GM23338 (cell line): Measurements from ENCODE around the gene MGAT2. TPM values are rescaled to one million over a fixed set of nuclear protein-coding genes. Genes with fewer than 3 reads are reported as not detected.

Source experiments
- ATAC-seq: fragments of 200-7000 bp; cut with Tn5 transposase; 3 replicates; pipeline ENCODE4 v1.9.1; 2020
- DNase-seq: peaks from one replicate; pipeline ENCODE4 v3.0.0-alpha.2; 2015; ENCODE audit warnings: low spot score
- H2AFZ ChIP-seq: fragments of 200-600 bp; sonication (generic); 2 replicates; pipeline ENCODE4 v1.8.0; 2016; ENCODE audit warnings: antibody characterized with exemption, mild to moderate bottlenecking, moderate library complexity
- H3F3A ChIP-seq: fragments of 200-600 bp; sonication (generic); replicated peaks from 2 replicates; pipeline ENCODE4 v1.8.0; 2017; ENCODE audit warnings: antibody characterized with exemption, mixed run types, low read depth
- H3K27ac ChIP-seq: fragments of 200-600 bp; sonication (generic); 2 replicates; pipeline ENCODE4 v1.6.1; 2016; ENCODE audit warnings: low read depth
- H3K27me3 ChIP-seq: fragments of 200-600 bp; sonication (generic); 2 replicates; pipeline ENCODE4 v1.8.0; 2016; ENCODE audit warnings: mild to moderate bottlenecking, mixed run types, moderate library complexity; ENCODE audit not compliant: insufficient read depth
- H3K36me3 ChIP-seq: fragments of 200-600 bp; sonication (generic); 2 replicates; pipeline ENCODE4 v1.8.0; 2016; ENCODE audit warnings: mild to moderate bottlenecking; ENCODE audit not compliant: insufficient read depth
- H3K4me1 ChIP-seq: fragments of 200-600 bp; sonication (generic); 2 replicates; pipeline ENCODE4 v1.8.0; 2016; ENCODE audit warnings: mild to moderate bottlenecking, moderate library complexity; ENCODE audit not compliant: insufficient read depth
- H3K4me2 ChIP-seq: fragments of 200-600 bp; sonication (generic); 2 replicates; pipeline ENCODE4 v1.7.1; 2017; ENCODE audit warnings: mixed run types
- H3K4me3 ChIP-seq: fragments of 200-600 bp; sonication (generic); 2 replicates; pipeline ENCODE4 v1.6.1; 2016; ENCODE audit warnings: mixed run types
- H3K79me2 ChIP-seq: fragments of 200-600 bp; sonication (generic); replicated peaks from 2 replicates; pipeline ENCODE4 v1.8.0; 2017; ENCODE audit warnings: mild to moderate bottlenecking; ENCODE audit not compliant: insufficient read depth
- H3K9me2 ChIP-seq: fragments of 200-600 bp; sonication (generic); 2 replicates; pipeline ENCODE4 v1.8.0; 2017; ENCODE audit not compliant: insufficient read depth
- H4K20me1 ChIP-seq: fragments of 200-600 bp; sonication (generic); replicated peaks from 2 replicates; pipeline ENCODE4 v1.8.0; 2017; ENCODE audit warnings: mild to moderate bottlenecking; ENCODE audit not compliant: insufficient read depth
- H3K27ac Mint-ChIP-seq: 2 replicates; pipeline ENCODE4 v1.8.0; 2020; ENCODE audit warnings: inconsistent platforms, mild to moderate bottlenecking, moderate library complexity, mixed read lengths
- H3K27me3 Mint-ChIP-seq: 3 replicates; pipeline ENCODE4 v1.8.0; 2022; ENCODE audit warnings: low read depth, mild to moderate bottlenecking, moderate library complexity, mixed read lengths, inconsistent platforms; ENCODE audit not compliant: insufficient read depth, poor library complexity
- H3K36me3 Mint-ChIP-seq: 3 replicates; pipeline ENCODE4 v1.8.0; 2021; ENCODE audit warnings: low read depth, mild to moderate bottlenecking, inconsistent platforms, moderate library complexity, mixed read lengths
- H3K4me1 Mint-ChIP-seq: 3 replicates; pipeline ENCODE4 v1.8.0; 2020; ENCODE audit warnings: mild to moderate bottlenecking, inconsistent platforms, mixed read lengths
- H3K4me3 Mint-ChIP-seq: 3 replicates; pipeline ENCODE4 v1.8.0; 2021; ENCODE audit warnings: moderate library complexity, mild to moderate bottlenecking, inconsistent platforms, mixed read lengths
- H3K9me3 Mint-ChIP-seq: 3 replicates; pipeline ENCODE4 v1.8.0; 2020; ENCODE audit warnings: moderate library complexity, mild to moderate bottlenecking, inconsistent platforms, mixed read lengths
- CREB1 ChIP-seq: fragments of 250-450 bp; sonication (Bioruptor Pico); IDR thresholded peaks from 2 replicates; pipeline ENCODE4 v1.5.0; 2020; ENCODE audit warnings: low read depth, mild to moderate bottlenecking, moderate library complexity
- CTCF ChIP-seq, 2 experiments: fragments of 200-600 bp in 1 of 2; sonication (generic) in 1 of 2; conservative IDR thresholded peaks; 2 replicates each; pipeline versions ENCODE4 v1.5.1 to v1.6.1; 2016 to 2017; ENCODE audit warnings: antibody characterized with exemption in 2 of 2, low read depth in 2 of 2, mild to moderate bottlenecking in 2 of 2, moderate library complexity in 1 of 2
- ETS1 ChIP-seq: IDR thresholded peaks from 2 replicates; pipeline ENCODE4 v1.6.1; 2016; ENCODE audit warnings: antibody characterized with exemption
- EZH2 ChIP-seq: fragments of 200-600 bp; sonication (generic); IDR thresholded peaks from one replicate; pipeline ENCODE4 v1.8.0; 2017; ENCODE audit warnings: antibody characterized with exemption, mild to moderate bottlenecking, low read depth; ENCODE audit not compliant: unreplicated experiment
- JUNB ChIP-seq: IDR thresholded peaks from one replicate; pipeline ENCODE4 v1.6.1; 2016; ENCODE audit warnings: antibody characterized with exemption; ENCODE audit not compliant: unreplicated experiment
- NANOG ChIP-seq: IDR thresholded peaks from 2 replicates; pipeline ENCODE4 v1.6.1; 2016; ENCODE audit warnings: antibody characterized with exemption, borderline replicate concordance
- POLR2AphosphoS5 ChIP-seq: IDR thresholded peaks from 2 replicates; pipeline ENCODE4 v1.6.1; 2016; ENCODE audit warnings: antibody characterized with exemption, low read depth
- STAT1 ChIP-seq: IDR thresholded peaks from one replicate; pipeline ENCODE4 v1.6.1; 2016; ENCODE audit warnings: antibody characterized with exemption; ENCODE audit not compliant: unreplicated experiment
- ZNF114 ChIP-seq: fragments of 250-450 bp; sonication (Bioruptor Pico); IDR thresholded peaks from 2 replicates; pipeline ENCODE4 v1.5.0; 2020; ENCODE audit warnings: mild to moderate bottlenecking, moderate library complexity
- ZNF331 ChIP-seq: fragments of 250-450 bp; sonication (Bioruptor Pico); IDR thresholded peaks from 2 replicates; pipeline ENCODE4 v1.5.0; 2020; ENCODE audit warnings: low read depth, mild to moderate bottlenecking, moderate library complexity
- ZNF462 ChIP-seq: fragments of 250-450 bp; sonication (Bioruptor Pico); IDR thresholded peaks from 2 replicates; pipeline ENCODE4 v1.5.0; 2020; ENCODE audit warnings: mild to moderate bottlenecking, moderate library complexity
- polyA plus RNA-seq: library from polyadenylated mRNA; unstranded; fragments of >200 nt; fragmentation: Nextera tagmentation; extraction: Ambion mirVana; gene quantifications from 2 replicates; pipeline ENCODE4 v1.2.1, GENCODE V29; 2016
- total RNA-seq: library from RNA; depleted of rRNA; stranded (reverse); fragments of >200 nt; shearing (Covaris generic); gene quantifications from 2 replicates; pipeline ENCODE4 v1.2.3, GENCODE V29; 2014

Gene MGAT2
- total and polyA plus RNA-seq, 2 experiments from 2014 or later, result 10.1 to 31.6 TPM

GRCh38 chr14:49619730-49620129 is 869 bp upstream of the MGAT2 start:
- Histone ChIP-seq H3K27ac (peak overlapping the region; percentile 95), H3K4me3 (peak overlapping the region; percentile 94), H3K9me2 (no peaks in the 10 kb centered on the region), H3K36me3 (peaks cover 13% of the 10 kb centered on the region; the same call in 1 of the 2 replicates), H3K79me2 (peaks cover 51% of the 10 kb centered on the region), H3K4me2 (peak overlapping the region; percentile 80), H4K20me1 (peaks cover 29% of the 10 kb centered on the region), H3K27me3 (no peaks in the 10 kb centered on the region), H2AFZ (no peak overlapping the region), H3F3A (peaks cover 16% of the 10 kb centered on the region), H3K4me1 (peaks cover 11% of the 10 kb centered on the region)
- peak overlapping the region; percentile 98 for H3K27ac Mint-ChIP-seq
- TF ChIP-seq POLR2AphosphoS5, result no peak
- no peak for TF ChIP-seq CREB1
- no peak for DNase-seq
- no peaks in the 10 kb centered on the region for H3K9me3 Mint-ChIP-seq
- H3K4me1 Mint-ChIP-seq, result peaks cover 18% of the 10 kb centered on the region
- peak overlapping the region; percentile 99 for H3K4me3 Mint-ChIP-seq
- peaks cover 1% of the 10 kb centered on the region for H3K27me3 Mint-ChIP-seq
- H3K36me3 Mint-ChIP-seq, result peaks cover 41% of the 10 kb centered on the region
- no peak for ATAC-seq

- no peak overlapping the region for H3K27ac Mint-ChIP-seq
- Histone ChIP-seq H3K36me3 (peaks cover 20% of the 10 kb centered on the region; the same call in 1 of the 2 replicates), H3K9me2 (no peaks in the 10 kb centered on the region), H3K27ac (no peak overlapping the region), H2AFZ (peak overlapping the region; percentile 38; the same call in 1 of the 2 replicates), H3K4me3 (peak overlapping the region; percentile 94), H3K4me1 (peaks cover 11% of the 10 kb centered on the region), H3K4me2 (peak overlapping the region; percentile 92), H3F3A (peaks cover 16% of the 10 kb centered on the region), H3K27me3 (no peaks in the 10 kb centered on the region), H4K20me1 (peaks cover 29% of the 10 kb centered on the region), H3K79me2 (peaks cover 54% of the 10 kb centered on the region)
- peaks cover 1% of the 10 kb centered on the region for H3K27me3 Mint-ChIP-seq
- peak overlapping the region; percentile 99 for H3K4me3 Mint-ChIP-seq
- ATAC-seq (peak; percentile 53), DNase-seq (peak; percentile 76)
- H3K36me3 Mint-ChIP-seq, result peaks cover 50% of the 10 kb centered on the region
- H3K4me1 Mint-ChIP-seq, result peaks cover 18% of the 10 kb centered on the region
- no peaks in the 10 kb centered on the region for H3K9me3 Mint-ChIP-seq
- TF ChIP-seq ETS1 (no peak), JUNB (no peak), ZNF462 (no peak), ZNF331 (no peak), EZH2 (no peak), STAT1 (no peak), NANOG (no peak), CTCF (conservative IDR thresholded peaks at IDR 0.05; ENCODE audit: low read depth in 2 of 2) (no peak), POLR2AphosphoS5 (no peak), ZNF114 (CRISPR knock-in tag) (no peak), CREB1 (no peak)
These were observed 699 bp downstream of the MGAT2 start for GRCh38 chr14:49621114-49621881.
